AML-193 (cell line): ENCODE results near the gene FGF10.

Experiments
- DNase-seq, 2 experiments: peaks; one replicate each; lab custom pipeline; 2025; lab: John Stamatoyannopoulos, UW

The FGF10 gene

DNA sequence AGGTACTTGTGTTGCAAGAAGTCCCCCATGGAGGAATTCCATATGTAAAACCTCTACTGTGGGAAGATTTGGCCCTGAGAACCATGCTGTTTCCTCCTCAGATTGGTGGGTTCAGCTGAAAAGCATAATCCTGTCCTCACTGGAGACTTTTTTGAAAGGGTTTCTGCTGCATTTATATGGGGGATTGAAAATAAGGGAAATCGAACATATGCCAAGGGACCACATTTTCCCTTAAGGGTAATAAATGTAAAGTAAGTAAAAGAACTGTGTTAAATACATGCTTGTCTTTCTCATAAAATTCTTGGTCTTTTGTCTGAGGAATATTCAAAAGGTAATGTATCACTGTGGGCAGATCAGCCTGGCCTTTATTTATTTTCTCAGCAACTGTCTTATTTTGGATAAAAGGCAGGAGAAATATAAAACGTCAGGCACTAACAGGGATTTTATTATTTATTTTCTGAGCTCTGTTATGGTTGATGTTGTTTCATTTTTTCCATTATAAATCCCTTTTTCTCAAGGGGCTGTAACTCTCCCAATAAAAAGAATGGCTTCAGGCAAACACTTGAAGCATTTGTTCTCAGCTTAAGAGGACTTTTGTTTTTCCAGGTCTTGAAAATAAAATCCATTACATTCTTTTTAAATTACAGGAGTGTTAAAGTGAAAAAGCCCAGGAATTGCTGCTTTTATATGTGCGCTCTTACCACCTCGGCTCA lies 131.4 kb downstream of the FGF10 start:
- no peak for DNase-seq

DNA sequence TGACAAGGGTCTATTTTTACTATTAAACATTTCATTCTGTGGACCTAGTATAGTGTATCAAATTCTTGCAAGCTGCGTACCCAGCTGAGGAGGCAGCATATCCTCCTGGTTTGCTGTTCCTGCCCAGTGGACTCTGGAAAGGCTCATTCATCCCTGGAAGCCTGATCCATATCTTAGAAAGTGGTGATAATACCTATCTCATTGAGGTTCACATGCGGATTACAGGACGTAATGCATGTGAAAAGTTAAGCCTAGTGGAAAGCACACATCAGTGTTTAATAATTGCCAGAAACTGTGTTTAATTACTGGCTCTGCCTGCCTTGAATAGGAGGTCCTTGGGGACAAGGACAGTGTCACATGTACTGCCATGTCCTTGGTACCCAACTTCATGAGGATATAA lies 132.0 kb downstream of the FGF10 start:
- DNase-seq: no peak
